HEK293 (cell line): ENCODE data around the gene RHEB.

Experiments
- CTCF ChIP-seq: fragments of 450-650 bp; formaldehyde crosslinking; IDR thresholded peaks from 2 replicates; pipeline ENCODE4 v1.5.1; 2016; ENCODE audit warnings: missing biosample characterization, missing genetic modification characterization
- PRDM10 ChIP-seq: fragments of 450-650 bp; formaldehyde crosslinking; IDR thresholded peaks from 2 replicates; pipeline ENCODE4 v1.5.1; 2016; ENCODE audit warnings: missing biosample characterization, missing genetic modification characterization
- TCF7L2 ChIP-seq: IDR thresholded peaks from 2 replicates; pipeline ENCODE4 v1.6.1; 2011; ENCODE audit warnings: low read depth, mild to moderate bottlenecking, inconsistent platforms, low read length, moderate library complexity, borderline replicate concordance
- ZFP3 ChIP-seq: fragments of 450-650 bp; formaldehyde crosslinking; IDR thresholded peaks from 2 replicates; pipeline ENCODE4 v1.5.1; 2016; ENCODE audit warnings: low read depth, missing biosample characterization, missing genetic modification characterization
- ZNF155 ChIP-seq: fragments of 450-650 bp; formaldehyde crosslinking; IDR thresholded peaks from 2 replicates; pipeline ENCODE4 v1.5.1; 2016; ENCODE audit warnings: missing biosample characterization, missing genetic modification characterization
- ZNF274 ChIP-seq, 2 experiments: fragments of 200-500 bp in 1 of 2; fragments of 450-650 bp in 1 of 2; sonication (Bioruptor generic) in 1 of 2; formaldehyde crosslinking in 1 of 2; IDR thresholded peaks; 2 replicates each; pipeline versions ENCODE4 v1.5.1 to v1.6.1; 2014 to 2016; ENCODE audit warnings: borderline replicate concordance in 1 of 2, inconsistent platforms in 1 of 2, low read length in 1 of 2, missing biosample characterization in 1 of 2, missing genetic modification characterization in 1 of 2
- ZNF830 ChIP-seq: fragments of 450-650 bp; IDR thresholded peaks from 2 replicates; pipeline ENCODE4 v1.5.0; 2018; ENCODE audit warnings: missing biosample characterization, missing genetic modification characterization, low read depth, mild to moderate bottlenecking, moderate library complexity

- TF ChIP-seq CTCF (tag by site-specific recombination) (no peak), ZFP3 (tag by site-specific recombination) (no peak), ZNF274 (IDR thresholded peaks at IDR 0.05; ENCODE audit: low read length) (no peak), ZNF274 (tag by site-specific recombination; IDR thresholded peaks at IDR 0.05; ENCODE audit: borderline replicate concordance) (no peak), ZNF830 (tag by site-specific recombination) (no peak), PRDM10 (tag by site-specific recombination) (no peak), ZNF155 (tag by site-specific recombination) (no peak), TCF7L2 (no peak)
Measured at GRCh38 chr7:151537818-151538561, 18.3 kb upstream of the RHEB start.
